Psoas muscle (tissue), 8 donors: Measurements from ENCODE around the gene SIGLEC8. TPM values are rescaled to one million over a fixed set of nuclear protein-coding genes. Genes with fewer than 3 reads are reported as not detected.

ENCODE experiments used
- ATAC-seq, 4 donors: fragments of 200-7000 bp; cut with Tn5 transposase; one replicate each; pipeline ENCODE4 v1.9.1; 2020; ENCODE audit warnings: moderate library complexity in 3 of 4, mild to moderate bottlenecking in 2 of 4
- DNase-seq, 2 donors: peaks; one replicate each; pipeline ENCODE4 v3.0.0-alpha.2; 2020
- H3K27ac ChIP-seq: fragments of 200-600 bp; one replicate; pipeline ENCODE4 v1.8.0; 2022
- H3K27me3 ChIP-seq, 3 donors: fragments of 200-600 bp in 1 of 3; one replicate each; pipeline versions ENCODE4 v1.6.1 to v1.8.0; 2013 to 2022; ENCODE audit warnings: low read length in 2 of 3, mild to moderate bottlenecking in 2 of 3, moderate library complexity in 1 of 3; ENCODE audit not compliant: insufficient read depth in 3 of 3
- H3K36me3 ChIP-seq, 2 donors: fragments of 200-600 bp in 1 of 2; one replicate each; pipeline versions ENCODE4 v1.6.1 to v1.8.0; 2013 to 2022; ENCODE audit warnings: low read depth in 1 of 2, mild to moderate bottlenecking in 1 of 2, moderate library complexity in 1 of 2; ENCODE audit not compliant: insufficient read depth in 1 of 2
- H3K4me1 ChIP-seq: fragments of 200-600 bp; one replicate; pipeline ENCODE4 v1.8.0; 2022
- H3K4me3 ChIP-seq: fragments of 200-600 bp; one replicate; pipeline ENCODE4 v1.8.0; 2022; ENCODE audit warnings: mild to moderate bottlenecking
- H3K9me3 ChIP-seq: fragments of 200-600 bp; one replicate; pipeline ENCODE4 v1.8.0; 2022
- WGBS, 3 donors: extraction: QIAGEN DNeasy Blood & Tissue Kit; methylation state at CpG; one replicate each; pipeline versions ENCODE4 v1.1.6 to v1.1.7; 2013; 5-methylcytosine and 5-hydroxymethylcytosine counted together
- intact Hi-C, 2 donors: fragments of 100-400 bp; cut with DNase I; formaldehyde crosslinking; loops; one replicate each; pipeline versions ENCODE4 v1.11.0 to v1.14.2; 2022
- polyA plus RNA-seq, 3 donors: library from polyadenylated mRNA; stranded (reverse); fragments of 200-250 nt; gene quantifications; one replicate each; pipeline ENCODE4 v1.2.3, GENCODE V29; 2013
- total RNA-seq, 4 donors: library from RNA; stranded (reverse); fragmentation: NEBNext Ultra II Directional in 2 of 4; extraction: Animal tissue kit (Norgen Biotek cat#: 25700) in 2 of 4; gene quantifications; one replicate each; pipeline versions ENCODE4 v1.2.1 to v1.2.4, GENCODE V29; 2021 to 2023
- TF ChIP-seq, protein P1 (sequence below): fragments of 200-600 bp; IDR thresholded peaks from one replicate; pipeline ENCODE4 v1.8.0; 2022; ENCODE audit warnings: antibody characterized with exemption
- donor health status: healthy with polysubstance abuse.
- donor health status: DM: no; HTN: no; CAD: no; lungs with moderate emphysema.
- donor health status: Bipolar disorder and iron deficiency.
- donor health status: healthy.
- donor health status: DM: yes; HTN: yes; CAD: no.
- donor health status: DM: no; HTN: no; CAD: no.
- donor health status: DM: no; HTN: no; CAD: no.
- donor health status: DM: yes; HTN: yes; CAD: no.

SIGLEC8 gene
- total and polyA plus RNA-seq, 7 donors = 0.03 to 0.14 (median 0.11) TPM; not detected in 3

- no peaks in the 10 kb centered on the region for H3K36me3 ChIP-seq
- H3K27me3 ChIP-seq = peaks cover 0 to 3% (median 0%) of the 10 kb centered on the region in 3 donors
- DNase-seq = no peak
- H3K9me3 ChIP-seq = no peaks in the 10 kb centered on the region
- TF ChIP-seq, protein P1, sequence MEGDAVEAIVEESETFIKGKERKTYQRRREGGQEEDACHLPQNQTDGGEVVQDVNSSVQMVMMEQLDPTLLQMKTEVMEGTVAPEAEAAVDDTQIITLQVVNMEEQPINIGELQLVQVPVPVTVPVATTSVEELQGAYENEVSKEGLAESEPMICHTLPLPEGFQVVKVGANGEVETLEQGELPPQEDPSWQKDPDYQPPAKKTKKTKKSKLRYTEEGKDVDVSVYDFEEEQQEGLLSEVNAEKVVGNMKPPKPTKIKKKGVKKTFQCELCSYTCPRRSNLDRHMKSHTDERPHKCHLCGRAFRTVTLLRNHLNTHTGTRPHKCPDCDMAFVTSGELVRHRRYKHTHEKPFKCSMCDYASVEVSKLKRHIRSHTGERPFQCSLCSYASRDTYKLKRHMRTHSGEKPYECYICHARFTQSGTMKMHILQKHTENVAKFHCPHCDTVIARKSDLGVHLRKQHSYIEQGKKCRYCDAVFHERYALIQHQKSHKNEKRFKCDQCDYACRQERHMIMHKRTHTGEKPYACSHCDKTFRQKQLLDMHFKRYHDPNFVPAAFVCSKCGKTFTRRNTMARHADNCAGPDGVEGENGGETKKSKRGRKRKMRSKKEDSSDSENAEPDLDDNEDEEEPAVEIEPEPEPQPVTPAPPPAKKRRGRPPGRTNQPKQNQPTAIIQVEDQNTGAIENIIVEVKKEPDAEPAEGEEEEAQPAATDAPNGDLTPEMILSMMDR = no peak
- ATAC-seq = no peak
- no peaks in the 10 kb centered on the region for H3K4me1 ChIP-seq
- 54 to 65% (median 57%) methylated on average over 5 of the region's 5 CpGs for WGBS, 3 donors
- H3K27ac ChIP-seq = no peak overlapping the region
- intact Hi-C loops = loop anchor here in 1 of 2 donors (10.0 kb wide), 1 partner anchor 177 kb away; no protein-coding TSS in a partner anchor
- no peak overlapping the region for H3K4me3 ChIP-seq
Observed at GRCh38 chr19:51477344-51477743, 19.1 kb upstream of the SIGLEC8 start.

DNA sequence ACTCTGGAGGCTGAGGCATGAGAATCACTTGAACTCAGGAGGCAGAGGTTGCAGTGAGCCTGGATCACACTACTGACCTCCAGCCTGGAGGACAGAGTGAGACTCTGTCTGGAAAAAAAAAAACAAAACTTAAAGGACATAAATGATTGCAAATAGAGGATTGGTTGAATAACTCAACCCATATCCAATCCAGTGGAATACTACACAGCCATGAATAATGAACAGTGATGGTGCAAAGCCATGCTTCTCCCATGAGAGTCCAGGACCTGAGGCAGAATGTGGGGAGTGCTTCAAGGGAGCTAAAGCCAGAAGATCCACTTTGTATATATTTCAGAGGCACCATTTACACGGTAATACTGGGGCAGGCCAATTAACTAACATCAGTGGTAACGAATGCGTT is 17.9 kb upstream of the SIGLEC8 start:
- 72 to 92% (median 88%) methylated on average over 3 of the region's 3 CpGs for WGBS, 3 donors
- TF ChIP-seq, protein P1 = no peak
- H3K9me3 ChIP-seq = no peaks in the 10 kb centered on the region
- H3K27me3 ChIP-seq = peaks cover 0 to 3% (median 0%) of the 10 kb centered on the region in 3 donors
- intact Hi-C loops = loop anchor here in 1 of 2 donors (10.0 kb wide), 1 partner anchor 179 kb away; no protein-coding TSS in a partner anchor
- DNase-seq = no peak
- H3K36me3 ChIP-seq = no peaks in the 10 kb centered on the region
- H3K4me3 ChIP-seq = no peak overlapping the region
- no peak overlapping the region for H3K27ac ChIP-seq
- ATAC-seq = no peak
- H3K4me1 ChIP-seq = no peaks in the 10 kb centered on the region

GRCh38 chr19:51473009-51473707 is 14.9 kb upstream of the SIGLEC8 start:
- ATAC-seq (peak in 1 of 4 donors; percentile 73), DNase-seq (peak; percentile 59 to 62)
- Histone ChIP-seq H3K9me3 (no peaks in the 10 kb centered on the region), H3K36me3 (no peaks in the 10 kb centered on the region), H3K4me3 (no peak overlapping the region), H3K27me3 (no peaks in the 10 kb centered on the region), H3K27ac (no peak overlapping the region), H3K4me1 (no peaks in the 10 kb centered on the region)
- TF ChIP-seq, protein P1 = peak; percentile 80
- WGBS, 3 donors = 29 to 35% (median 30%) methylated on average over 7 of the region's 7 CpGs
- intact Hi-C loops = loop anchor here (5.0 to 10.0 kb wide), 3 partner anchors 182 to 304 kb away; no protein-coding TSS in a partner anchor

DNA sequence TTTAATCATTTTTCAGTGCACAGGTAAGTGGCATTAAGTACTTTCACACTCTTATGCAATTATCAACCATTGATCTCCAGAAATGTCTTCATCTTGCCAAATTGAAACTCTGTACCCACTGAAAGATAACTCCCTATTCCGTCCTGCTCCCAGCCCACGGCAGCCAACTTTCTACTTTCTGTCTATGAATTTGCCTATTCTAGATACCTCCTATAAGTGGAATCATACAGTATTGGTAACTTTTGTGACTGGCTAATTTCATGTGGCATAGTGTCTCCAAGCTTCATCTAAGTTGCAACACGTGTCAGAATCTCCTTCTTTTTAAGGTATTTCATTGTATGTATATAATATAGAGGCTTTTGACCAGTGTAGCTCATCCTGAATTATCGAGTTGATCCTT is 14.4 kb upstream of the SIGLEC8 start:
- no peaks in the 10 kb centered on the region for H3K27me3 ChIP-seq
- WGBS, 3 donors = 14 to 16% (median 14%) methylated on average over 4 of the region's 4 CpGs
- H3K4me1 ChIP-seq = no peaks in the 10 kb centered on the region
- H3K36me3 ChIP-seq = no peaks in the 10 kb centered on the region
- intact Hi-C loops = loop anchor here (5.0 to 10.0 kb wide), 3 partner anchors 182 to 305 kb away; no protein-coding TSS in a partner anchor
- ATAC-seq = no peak
- TF ChIP-seq, protein P1 = no peak
- no peaks in the 10 kb centered on the region for H3K9me3 ChIP-seq
- H3K4me3 ChIP-seq = no peak overlapping the region
- H3K27ac ChIP-seq = no peak overlapping the region
- no peak for DNase-seq
